ENCODE results near the gene KIF5A. TPM values are rescaled to one million over a fixed set of nuclear protein-coding genes. Genes with fewer than 3 reads are reported as not detected.

Gene KIF5A
- total RNA-seq, 1 experiment from 2014 or later = 3.0 TPM

DNA sequence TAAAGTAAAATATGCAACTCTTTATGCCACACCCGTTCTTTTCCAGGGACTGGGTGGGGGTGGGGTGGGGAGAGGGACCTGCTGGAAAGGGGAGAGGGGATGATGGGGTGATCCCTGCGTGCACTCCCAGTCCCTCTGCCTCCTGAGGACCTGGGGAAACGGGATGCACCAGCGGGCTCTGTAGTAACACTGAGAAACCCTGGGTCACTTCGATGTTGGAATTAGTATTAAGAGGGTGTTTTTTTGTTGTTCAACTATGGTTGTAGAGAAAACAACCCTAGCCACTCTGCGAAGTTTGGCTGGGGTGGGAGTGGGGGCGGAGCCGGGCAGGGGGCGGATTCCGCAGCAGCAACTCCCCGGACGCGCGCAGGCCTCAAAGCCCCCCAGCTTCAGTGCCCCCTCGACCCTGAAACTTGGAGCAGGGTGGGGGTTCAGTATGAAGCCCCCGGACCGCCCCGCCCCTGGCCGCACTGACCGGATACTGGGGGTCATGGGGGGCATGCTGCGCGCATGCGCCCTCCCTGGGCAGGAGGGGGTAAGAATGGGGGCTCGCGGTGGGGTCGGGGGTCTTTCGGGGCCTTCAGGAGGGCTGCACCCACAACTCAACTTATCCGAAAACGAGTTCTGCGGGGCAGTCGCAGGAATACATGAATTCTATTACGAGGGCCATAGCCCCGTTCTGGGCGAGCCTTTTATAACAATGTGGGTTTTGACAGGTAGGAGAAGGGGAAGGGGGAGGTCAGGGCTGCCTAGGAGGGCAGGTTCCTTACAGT, 60.1 kb downstream of the KIF5A start:
- no peak for TF ChIP-seq POLR2AphosphoS5 (IDR thresholded peaks at IDR 0.05; ENCODE audit: low read depth, low read length)
- TF ChIP-seq SIN3A (IDR thresholded peaks at IDR 0.05; ENCODE audit: borderline replicate concordance, insufficient read depth, low read depth, low read length) = no peak
- TF ChIP-seq TCF7L2 (IDR thresholded peaks at IDR 0.05; ENCODE audit: low read depth, low read length) = no peak
- TF ChIP-seq, protein P1, sequence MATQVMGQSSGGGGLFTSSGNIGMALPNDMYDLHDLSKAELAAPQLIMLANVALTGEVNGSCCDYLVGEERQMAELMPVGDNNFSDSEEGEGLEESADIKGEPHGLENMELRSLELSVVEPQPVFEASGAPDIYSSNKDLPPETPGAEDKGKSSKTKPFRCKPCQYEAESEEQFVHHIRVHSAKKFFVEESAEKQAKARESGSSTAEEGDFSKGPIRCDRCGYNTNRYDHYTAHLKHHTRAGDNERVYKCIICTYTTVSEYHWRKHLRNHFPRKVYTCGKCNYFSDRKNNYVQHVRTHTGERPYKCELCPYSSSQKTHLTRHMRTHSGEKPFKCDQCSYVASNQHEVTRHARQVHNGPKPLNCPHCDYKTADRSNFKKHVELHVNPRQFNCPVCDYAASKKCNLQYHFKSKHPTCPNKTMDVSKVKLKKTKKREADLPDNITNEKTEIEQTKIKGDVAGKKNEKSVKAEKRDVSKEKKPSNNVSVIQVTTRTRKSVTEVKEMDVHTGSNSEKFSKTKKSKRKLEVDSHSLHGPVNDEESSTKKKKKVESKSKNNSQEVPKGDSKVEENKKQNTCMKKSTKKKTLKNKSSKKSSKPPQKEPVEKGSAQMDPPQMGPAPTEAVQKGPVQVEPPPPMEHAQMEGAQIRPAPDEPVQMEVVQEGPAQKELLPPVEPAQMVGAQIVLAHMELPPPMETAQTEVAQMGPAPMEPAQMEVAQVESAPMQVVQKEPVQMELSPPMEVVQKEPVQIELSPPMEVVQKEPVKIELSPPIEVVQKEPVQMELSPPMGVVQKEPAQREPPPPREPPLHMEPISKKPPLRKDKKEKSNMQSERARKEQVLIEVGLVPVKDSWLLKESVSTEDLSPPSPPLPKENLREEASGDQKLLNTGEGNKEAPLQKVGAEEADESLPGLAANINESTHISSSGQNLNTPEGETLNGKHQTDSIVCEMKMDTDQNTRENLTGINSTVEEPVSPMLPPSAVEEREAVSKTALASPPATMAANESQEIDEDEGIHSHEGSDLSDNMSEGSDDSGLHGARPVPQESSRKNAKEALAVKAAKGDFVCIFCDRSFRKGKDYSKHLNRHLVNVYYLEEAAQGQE (IDR thresholded peaks at IDR 0.05; ENCODE audit: insufficient read depth in 1 of 2, low read depth in 2 of 2, low read length in 1 of 2) = no peak
- TF ChIP-seq CTCF (IDR thresholded peaks at IDR 0.05) = no peak
- H3K4me3 ChIP-seq (ENCODE audit: low read depth in 2 of 2, low read length in 2 of 2) = no peak overlapping the region
- intact Hi-C loops (cut with micrococcal nuclease; ENCODE audit: unreplicated experiment) (no loop called here), in situ Hi-C loops (cut with HindIII; ENCODE audit: low pct_unique_long_range_greater_than_20kb, low sequenced_read_pairs) (no loop called here)
- H3K4me1 ChIP-seq (ENCODE audit: control insufficient read depth, insufficient read depth, low read length) = peaks cover 15% of the 10 kb centered on the region
- no peak overlapping the region for H3K27ac ChIP-seq (ENCODE audit: low read length)
- POLR2A ChIA-PET = interaction anchor here (0.5 to 0.7 kb wide), 2 partner anchors 19 to 27 kb away, joined by 4 to 5 read pairs; no protein-coding TSS in a partner anchor
- CTCF ChIA-PET = interaction anchor here (0.6 kb wide), 1 partner anchor 19 kb away, joined by 3 read pairs; no protein-coding TSS in a partner anchor
- H3K9me3 ChIP-seq (ENCODE audit: control insufficient read depth, insufficient read depth, low read depth, low read length) = no peaks in the 10 kb centered on the region
- H3K27me3 ChIP-seq (ENCODE audit: control insufficient read depth, insufficient read depth, low read length) = no peaks in the 10 kb centered on the region
- H3K36me3 ChIP-seq (ENCODE audit: control insufficient read depth, insufficient read depth, low read length) = no peaks in the 10 kb centered on the region
- ATAC-seq (no peak), DNase-seq (ENCODE audit: low read depth, low spot score) (no peak)
- no TSS peak for BruUV-seq (replicated peaks)

GRCh38 chr12:57610554-57611107, 60.8 kb downstream of the KIF5A start:
- no TSS peak for BruUV-seq (replicated peaks)
- in situ Hi-C loops (cut with HindIII; ENCODE audit: low pct_unique_long_range_greater_than_20kb, low sequenced_read_pairs) (no loop called here), intact Hi-C loops (cut with micrococcal nuclease; ENCODE audit: unreplicated experiment) (no loop called here)
- POLR2A ChIA-PET = no interaction called here
- peak overlapping the region; percentile 44; the same call in 1 of the 2 replicates for H3K27ac ChIP-seq (ENCODE audit: low read length)
- DNase-seq (ENCODE audit: low read depth, low spot score) = no peak
- no peak for ATAC-seq
- TF ChIP-seq SIN3A (IDR thresholded peaks at IDR 0.05; ENCODE audit: borderline replicate concordance, insufficient read depth, low read depth, low read length) = no peak
- TF ChIP-seq CTCF (IDR thresholded peaks at IDR 0.05) = no peak
- TF ChIP-seq, protein P1 (IDR thresholded peaks at IDR 0.05; ENCODE audit: insufficient read depth in 1 of 2, low read depth in 2 of 2, low read length in 1 of 2) = no peak
- TF ChIP-seq POLR2AphosphoS5 (IDR thresholded peaks at IDR 0.05; ENCODE audit: low read depth, low read length) = no peak
- no peak for TF ChIP-seq TCF7L2 (IDR thresholded peaks at IDR 0.05; ENCODE audit: low read depth, low read length)
- H3K4me1 ChIP-seq (ENCODE audit: control insufficient read depth, insufficient read depth, low read length) = peaks cover 9% of the 10 kb centered on the region
- no peaks in the 10 kb centered on the region for H3K27me3 ChIP-seq (ENCODE audit: control insufficient read depth, insufficient read depth, low read length)
- peak overlapping the region; percentile 59 to 62 for H3K4me3 ChIP-seq (ENCODE audit: low read depth in 2 of 2, low read length in 2 of 2)
- CTCF ChIA-PET = interaction anchor here (0.9 kb wide), 1 partner anchor 27 kb away, joined by 3 read pairs; no protein-coding TSS in a partner anchor
- no peaks in the 10 kb centered on the region for H3K9me3 ChIP-seq (ENCODE audit: control insufficient read depth, insufficient read depth, low read depth, low read length)
- H3K36me3 ChIP-seq (ENCODE audit: control insufficient read depth, insufficient read depth, low read length) = no peaks in the 10 kb centered on the region
